HG03139 (cell line): ENCODE results near the gene HDAC4.
"Not testable (repeated sequence)": the region's sequence is repeated elsewhere in the genome, so short reads cannot be mapped to it uniquely, and the experiment has no call there.

Source experiments
- ATAC-seq: cut with Tn5 transposase; IDR thresholded peaks from one replicate; pipeline ENCODE4 v1.9.1; 2021; ENCODE audit not compliant: unreplicated experiment

The HDAC4 gene

GRCh38 chr2:239400596-239401066 is at the start of gene HDAC4:
TSS of gene HDAC4 (minus strand) at chr2:239401020. CDS start at chr2:239352699, 48,321 bp downstream.
- ATAC-seq, result peak; percentile 0

GRCh38 chr2:239449468-239449867 is 48.6 kb upstream of the HDAC4 start:
- ATAC-seq, result not testable (repeated sequence)

- ATAC-seq, result no peak
Observed at GRCh38 chr2:239445771-239446524, 45.1 kb upstream of the HDAC4 start.

GRCh38 chr2:239444626-239445577 is 44.1 kb upstream of the HDAC4 start:
- ATAC-seq, result no peak

- ATAC-seq, result no peak
Observed at GRCh38 chr2:239443666-239444567, 43.1 kb upstream of the HDAC4 start.

GRCh38 chr2:239443102-239443620 is 42.3 kb upstream of the HDAC4 start:
- no peak for ATAC-seq

- no peak for ATAC-seq
Observed at GRCh38 chr2:239442192-239442591, 41.4 kb upstream of the HDAC4 start.

- ATAC-seq, result no peak
Observed at GRCh38 chr2:239441261-239442078, 40.6 kb upstream of the HDAC4 start.

- ATAC-seq, result no peak
Observed at GRCh38 chr2:239440511-239440959, 39.7 kb upstream of the HDAC4 start.

GRCh38 chr2:239439754-239440315 is 39.0 kb upstream of the HDAC4 start:
- no peak for ATAC-seq

- ATAC-seq, result no peak
Observed at GRCh38 chr2:239438995-239439753, 38.4 kb upstream of the HDAC4 start.

GRCh38 chr2:239438368-239438767 is 37.5 kb upstream of the HDAC4 start:
- ATAC-seq, result no peak

- no peak for ATAC-seq
Observed at GRCh38 chr2:239436669-239437335, 36.0 kb upstream of the HDAC4 start.

GRCh38 chr2:239436076-239436475 is 35.3 kb upstream of the HDAC4 start:
- no peak for ATAC-seq

GRCh38 chr2:239433777-239434403 is 33.1 kb upstream of the HDAC4 start:
- no peak for ATAC-seq

- ATAC-seq, result no peak
Observed at GRCh38 chr2:239432174-239432573, 31.4 kb upstream of the HDAC4 start.

- ATAC-seq, result no peak
Observed at GRCh38 chr2:239431536-239431935, 30.7 kb upstream of the HDAC4 start.
